ENCODE results near the gene STXBP2.

GRCh38 chr19:7661744-7662538 lies 25.0 kb downstream of the STXBP2 start:
- TF ChIP-seq POLR2A (IDR thresholded peaks at IDR 0.05) = no peak
- TF ChIP-seq CTCF (IDR thresholded peaks at IDR 0.05) = no peak

All from uterus (tissue), 2 donors.